Effector CD8-positive, alpha-beta T cell (primary cell): Measurements from ENCODE around the gene TOP3A.
"Not testable (repeated sequence)": the region's sequence is repeated elsewhere in the genome, so short reads cannot be mapped to it uniquely, and the experiment has no call there.

Experiments
- DNase-seq: peaks from one replicate; lab custom pipeline; 2025; lab: John Stamatoyannopoulos, UW

Gene TOP3A

GRCh38 chr17:18323507-18324139 is 8.8 kb upstream of the TOP3A start:
- DNase-seq = no peak

GRCh38 chr17:18323007-18323406 is 8.2 kb upstream of the TOP3A start:
- DNase-seq = no peak

- no peak for DNase-seq
Observed at GRCh38 chr17:18322522-18322921, 7.7 kb upstream of the TOP3A start.

GRCh38 chr17:18321309-18321708 is 6.5 kb upstream of the TOP3A start:
- no peak for DNase-seq

- DNase-seq = no peak
Observed at GRCh38 chr17:18320301-18320700, 5.5 kb upstream of the TOP3A start.

- DNase-seq = no peak
Observed at GRCh38 chr17:18319604-18320256, 4.9 kb upstream of the TOP3A start.

- DNase-seq = no peak
Observed at GRCh38 chr17:18318771-18319450, 4.1 kb upstream of the TOP3A start.

- no peak for DNase-seq
Observed at GRCh38 chr17:18318117-18318516, 3.3 kb upstream of the TOP3A start.

- DNase-seq = no peak
Observed at GRCh38 chr17:18315961-18316360, 1.2 kb upstream of the TOP3A start.

- DNase-seq = no peak
Observed at GRCh38 chr17:18315562-18315922, 748 bp upstream of the TOP3A start.

- DNase-seq = no peak
Observed at GRCh38 chr17:18314059-18314730, 599 bp downstream of the TOP3A start.

- DNase-seq = no peak
Observed at GRCh38 chr17:18309202-18309601, 5.6 kb downstream of the TOP3A start.

- not testable (repeated sequence) for DNase-seq
Observed at GRCh38 chr17:18303206-18303605, 11.6 kb downstream of the TOP3A start.

GRCh38 chr17:18300725-18301480 is 13.9 kb downstream of the TOP3A start:
- DNase-seq = no peak

- DNase-seq = not testable (repeated sequence)
Observed at GRCh38 chr17:18298061-18298460, 16.7 kb downstream of the TOP3A start.

GRCh38 chr17:18291718-18292540 is 22.9 kb downstream of the TOP3A start:
- DNase-seq = no peak

- no peak for DNase-seq
Observed at GRCh38 chr17:18285296-18285695, 29.5 kb downstream of the TOP3A start.

- DNase-seq = no peak
Observed at GRCh38 chr17:18281788-18282187, 33.0 kb downstream of the TOP3A start.

GRCh38 chr17:18280766-18281371 is 33.9 kb downstream of the TOP3A start:
- DNase-seq = no peak

GRCh38 chr17:18280249-18280648 is 34.5 kb downstream of the TOP3A start:
- no peak for DNase-seq

GRCh38 chr17:18278867-18279266 is 35.9 kb downstream of the TOP3A start:
- no peak for DNase-seq
